Endothelial cell of umbilical vein (primary cell): ENCODE measurements around the gene SMCP. TPM values are rescaled to one million over a fixed set of nuclear protein-coding genes. Genes with fewer than 3 reads are reported as not detected.

ENCODE experiments used
- BruUV-seq: library from RNA; stranded (reverse); fragments of 400-500 nt; replicated peaks from 2 replicates; lab custom pipeline; 2021; lab: Mats Ljungman, UMichigan
- CTCF ChIA-PET: fragments of 300-600, 350-600 bp; sonication (Branson Sonifier 250); formaldehyde crosslinking; loops from one replicate; lab custom pipeline; 2021; ENCODE audit warnings: antibody characterized with exemption, inconsistent platforms; lab: Charles Lee
- POLR2A ChIA-PET: fragments of 300-600, 350-600 bp; sonication (Branson Sonifier 250); formaldehyde crosslinking; loops from one replicate; lab custom pipeline; 2021; ENCODE audit warnings: antibody characterized with exemption, inconsistent platforms; lab: Charles Lee
- DNase-seq: peaks from one replicate; pipeline ENCODE4 v3.0.0-alpha.2; 2011; ENCODE audit warnings: low read depth, low spot score
- FAIRE-seq: peaks from 2 replicates; lab custom pipeline; 2011; peaks lifted over from hg19 to GRCh38; lab: Jason Lieb, UNC
- H2AFZ ChIP-seq: 2 replicates; pipeline ENCODE4 v1.6.0; 2012; ENCODE audit warnings: low read depth, low read length, control low read depth, inconsistent platforms
- H3K27ac ChIP-seq: 2 replicates; pipeline ENCODE4 v1.5.1; 2011; ENCODE audit warnings: low read depth, mild to moderate bottlenecking, control low read depth, low read length, moderate library complexity; ENCODE audit not compliant: insufficient read depth
- H3K27me3 ChIP-seq, 2 experiments: 2 replicates each; pipeline versions ENCODE4 v1.6.0 to v1.6.1; 2011; ENCODE audit warnings: low read length in 2 of 2, mixed read lengths in 1 of 2; ENCODE audit not compliant: control insufficient read depth in 2 of 2, insufficient read depth in 2 of 2
- H3K36me3 ChIP-seq, 2 experiments: 2 replicates in 1 of 2; 3 replicates in 1 of 2; pipeline ENCODE4 v1.5.1; 2011; ENCODE audit warnings: low read length in 2 of 2, mild to moderate bottlenecking in 1 of 2, moderate library complexity in 1 of 2; ENCODE audit not compliant: control insufficient read depth in 2 of 2, insufficient read depth in 2 of 2; ENCODE audit errors: extremely low read depth in 1 of 2
- H3K4me1 ChIP-seq: 3 replicates; pipeline ENCODE4 v1.5.1; 2011; ENCODE audit warnings: mild to moderate bottlenecking, low read length; ENCODE audit not compliant: control insufficient read depth, insufficient read depth; ENCODE audit errors: extremely low read depth
- H3K4me2 ChIP-seq: 2 replicates; pipeline ENCODE4 v1.6.1; 2011; ENCODE audit warnings: low read length, control low read depth, mixed read lengths; ENCODE audit not compliant: insufficient read depth
- H3K4me3 ChIP-seq, 3 experiments: fragments of 200-600 bp in 1 of 3; sonication (generic), shearing (Covaris generic) in 1 of 3; replicated peaks in 1 of 3; 2 replicates each; pipeline ENCODE4 v1.5.1; 2011 to 2016; ENCODE audit warnings: control low read depth in 3 of 3, low read length in 3 of 3, mild to moderate bottlenecking in 2 of 3, inconsistent platforms in 1 of 3, low read depth in 1 of 3, moderate library complexity in 1 of 3; ENCODE audit not compliant: insufficient read depth in 1 of 3
- H3K79me2 ChIP-seq: 2 replicates; pipeline ENCODE4 v1.6.0; 2012; ENCODE audit warnings: low read length, inconsistent platforms; ENCODE audit not compliant: control insufficient read depth, insufficient read depth
- H3K9ac ChIP-seq: replicated peaks from 2 replicates; pipeline ENCODE3; 2011; ENCODE audit warnings: low read length, control low read depth; ENCODE audit not compliant: insufficient read depth; ENCODE audit errors: extremely low read depth
- H3K9me1 ChIP-seq: replicated peaks from 3 replicates; pipeline ENCODE4 v1.6.0; 2011; ENCODE audit warnings: mild to moderate bottlenecking, low read length; ENCODE audit not compliant: control insufficient read depth, insufficient read depth; ENCODE audit errors: extremely low read depth
- H3K9me3 ChIP-seq: replicated peaks from 2 replicates; pipeline ENCODE4 v1.5.1; 2012; ENCODE audit warnings: low read length, inconsistent platforms; ENCODE audit not compliant: control insufficient read depth, insufficient read depth
- H4K20me1 ChIP-seq: replicated peaks from 2 replicates; pipeline ENCODE3; 2011; ENCODE audit warnings: mild to moderate bottlenecking, low read length; ENCODE audit not compliant: control insufficient read depth, insufficient read depth; ENCODE audit errors: extremely low read depth
- CTCF ChIP-seq, 2 donors: IDR thresholded peaks; 1 replicate in 1 of 2; 2 replicates in 1 of 2; pipeline ENCODE4 v1.5.1; 2011; ENCODE audit warnings: low read length in 2 of 2, mild to moderate bottlenecking in 2 of 2, moderate library complexity in 2 of 2, control low read depth in 1 of 2, inconsistent platforms in 1 of 2, low read depth in 1 of 2; ENCODE audit not compliant: insufficient read depth in 1 of 2; ENCODE audit errors: extremely low read depth in 1 of 2
- EZH2 ChIP-seq: IDR thresholded peaks from 2 replicates; pipeline ENCODE4 v1.6.1; 2012; ENCODE audit warnings: borderline replicate concordance, low read depth, mild to moderate bottlenecking, moderate library complexity, low read length, inconsistent platforms; ENCODE audit not compliant: severe bottlenecking
- FOS ChIP-seq: IDR thresholded peaks from 2 replicates; pipeline ENCODE4 v1.6.1; 2011; ENCODE audit warnings: mild to moderate bottlenecking, low read length, moderate library complexity, borderline replicate concordance; ENCODE audit not compliant: insufficient read depth
- GATA2 ChIP-seq: IDR thresholded peaks from 2 replicates; pipeline ENCODE4 v1.7.0; 2011; ENCODE audit warnings: low read depth, mild to moderate bottlenecking, moderate library complexity, mixed read lengths, low read length; ENCODE audit not compliant: insufficient read length, insufficient read depth
- JUN ChIP-seq: IDR thresholded peaks from 2 replicates; pipeline ENCODE4 v1.6.1; 2011; ENCODE audit warnings: borderline replicate concordance, low read depth; ENCODE audit not compliant: insufficient read length, insufficient read depth
- MAX ChIP-seq: IDR thresholded peaks from 2 replicates; pipeline ENCODE4 v1.6.1; 2011; ENCODE audit not compliant: insufficient read depth, insufficient read length
- MYC ChIP-seq: IDR thresholded peaks from one replicate; pipeline ENCODE4 v1.6.1; 2011; ENCODE audit warnings: mild to moderate bottlenecking, low read depth, low read length
- POLR2A ChIP-seq: IDR thresholded peaks from 2 replicates; pipeline ENCODE4 v1.6.1; 2012; ENCODE audit warnings: low read depth, mild to moderate bottlenecking, control low read depth, low read length
- POLR2AphosphoS5 ChIP-seq: IDR thresholded peaks from 2 replicates; pipeline ENCODE4 v1.6.1; 2012; ENCODE audit warnings: low read depth, mild to moderate bottlenecking, control low read depth, low read length, moderate library complexity; ENCODE audit not compliant: insufficient read depth
- dilution Hi-C: fragments of 300-500 bp; cut with MboI; formaldehyde crosslinking; loops from one replicate; pipeline ENCODE4 v1.15.0; 2019; ENCODE audit warnings: low sequenced_read_pairs; ENCODE audit not compliant: extremely low pct_ligation_motif_present
- intact Hi-C: fragments of 100-400 bp; cut with micrococcal nuclease; formaldehyde crosslinking; loops from one replicate; pipeline ENCODE4 v1.10.0; 2022
- polyA plus RNA-seq, 4 experiments: library from polyadenylated mRNA; depleted of rRNA in 3 of 4; stranded (reverse) in 3 of 4; unstranded in 1 of 4; fragments of >200 nt; gene quantifications; 2 replicates each; pipeline versions ENCODE4 v1.2.1 to v1.2.3, GENCODE V29; 2011 to 2012; ENCODE audit warnings: missing spikeins in 1 of 4
- total RNA-seq: library from RNA; stranded (reverse); gene quantifications from 2 replicates; pipeline ENCODE4 v1.2.3, GENCODE V29; 2021

SMCP gene
- total and polyA plus RNA-seq, 2 donors (not counting 3 experiments of a cell fraction or from before 2014, with no cell fraction given) = not detected

- DNase-seq (peak; percentile 29), FAIRE-seq (no peak)
- Histone ChIP-seq H3K9me1 (no peaks in the 10 kb centered on the region), H3K9me3 (no peaks in the 10 kb centered on the region), H2AFZ (no peak overlapping the region), H3K79me2 (no peaks in the 10 kb centered on the region), H3K27ac (no peak overlapping the region), H3K4me2 (no peak overlapping the region), H3K4me3 (no peak overlapping the region), H3K36me3 (no peaks in the 10 kb centered on the region), H3K27me3 (no peaks in the 10 kb centered on the region), H3K4me1 (no peaks in the 10 kb centered on the region), H4K20me1 (no peaks in the 10 kb centered on the region), H3K9ac (no peak overlapping the region)
- dilution Hi-C loops (no loop called here), intact Hi-C loops (no loop called here)
- no TSS peak for BruUV-seq
- ChIA-PET POLR2A (no interaction called here), CTCF (no interaction called here)
- TF ChIP-seq CTCF (IDR thresholded peaks at IDR 0.05; ENCODE audit: extremely low read depth in 1 of 2, insufficient read depth in 1 of 2, low read depth in 1 of 2, low read length in 2 of 2) = peak in 1 of 2 donors; percentile 23
- TF ChIP-seq EZH2 = no peak
- no peak for TF ChIP-seq GATA2
- TF ChIP-seq MYC = no peak
- no peak for TF ChIP-seq FOS
Observed at GRCh38 chr1:152917794-152918193, 39.7 kb downstream of the SMCP start.

DNA sequence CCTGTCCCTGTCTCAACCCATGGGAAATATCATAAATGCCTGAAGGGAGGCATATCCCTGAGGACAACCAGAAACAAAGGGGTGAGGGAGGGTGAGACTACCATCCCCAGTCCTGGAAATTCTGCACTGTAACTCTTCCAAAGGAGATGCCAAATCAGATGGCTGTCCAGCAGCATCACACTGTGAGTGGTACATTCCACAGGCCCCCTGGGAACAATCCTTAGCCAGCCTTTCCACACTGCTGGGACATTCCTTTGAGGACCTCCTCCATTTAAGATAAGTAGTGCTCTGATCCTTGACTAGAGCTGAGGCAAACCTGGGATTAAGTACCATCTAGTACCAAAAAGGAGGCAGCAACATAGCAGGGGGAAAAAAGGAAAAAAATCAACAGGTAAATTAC lies 40.9 kb downstream of the SMCP start:
- Histone ChIP-seq H3K9me1 (no peaks in the 10 kb centered on the region), H2AFZ (no peak overlapping the region), H3K27ac (no peak overlapping the region), H3K79me2 (no peaks in the 10 kb centered on the region), H3K9me3 (no peaks in the 10 kb centered on the region), H3K27me3 (no peaks in the 10 kb centered on the region), H3K4me3 (no peak overlapping the region), H4K20me1 (no peaks in the 10 kb centered on the region), H3K4me2 (no peak overlapping the region), H3K9ac (no peak overlapping the region), H3K36me3 (no peaks in the 10 kb centered on the region), H3K4me1 (no peaks in the 10 kb centered on the region)
- ChIA-PET CTCF (no interaction called here), POLR2A (no interaction called here)
- dilution Hi-C loops (no loop called here), intact Hi-C loops (no loop called here)
- TF ChIP-seq EZH2 = no peak
- no peak for TF ChIP-seq POLR2AphosphoS5
- TF ChIP-seq GATA2 = no peak
- no peak for TF ChIP-seq JUN
- no peak for TF ChIP-seq CTCF (IDR thresholded peaks at IDR 0.05; ENCODE audit: extremely low read depth in 1 of 2, insufficient read depth in 1 of 2, low read depth in 1 of 2, low read length in 2 of 2)
- TF ChIP-seq FOS = no peak
- no peak for TF ChIP-seq POLR2A
- no peak for TF ChIP-seq MAX
- TF ChIP-seq MYC = no peak
- FAIRE-seq = no peak
- DNase-seq = no peak
- no TSS peak for BruUV-seq
